ENCODE measurements around the gene USP17L27.
A peak's percentile ranks its signal among the peaks of the same experiment; 100 is the strongest.
"Not testable (repeated sequence)": the region's sequence is repeated elsewhere in the genome, so short reads cannot be mapped to it uniquely, and the experiment has no call there.

Gene USP17L27

GRCh38 chr4:9343848-9344247 is at the start of gene USP17L27:
Gene USP17L27 (plus strand): TSS chr4:9344148. CDS start chr4:9344148, 0 bp downstream.
- not testable (repeated sequence) for FAIRE-seq

- not testable (repeated sequence) for FAIRE-seq
These were observed 19.8 kb upstream of the USP17L27 start for GRCh38 chr4:9324191-9324590.

GRCh38 chr4:9324865-9325264 is 19.1 kb upstream of the USP17L27 start, which contains the start of gene USP17L24:
Gene USP17L24 (plus strand): TSS chr4:9325165. CDS start chr4:9325165, 0 bp downstream.
- FAIRE-seq, result not testable (repeated sequence)

- not testable (repeated sequence) for FAIRE-seq
These were observed 14.3 kb upstream of the USP17L27 start, which contains the start of gene USP17L25 for GRCh38 chr4:9329611-9330010. Gene USP17L25 (plus strand): TSS chr4:9329911. CDS start chr4:9329911, 0 bp downstream.

- not testable (repeated sequence) for FAIRE-seq
These were observed 9.6 kb upstream of the USP17L27 start, which contains the start of gene USP17L26 for GRCh38 chr4:9334358-9334757. Gene USP17L26 (plus strand): TSS chr4:9334658. CDS start chr4:9334658, 0 bp downstream.

- FAIRE-seq, result not testable (repeated sequence)
These were observed 4.8 kb upstream of the USP17L27 start, which contains the start of gene USP17L5 for GRCh38 chr4:9339103-9339502. Gene USP17L5 (plus strand): TSS chr4:9339403. CDS start chr4:9339403, 0 bp downstream.

- not testable (repeated sequence) for FAIRE-seq
These were observed 4.6 kb downstream of the USP17L27 start, which contains the start of gene USP17L28 for GRCh38 chr4:9348593-9348992. Gene USP17L28 (plus strand): TSS chr4:9348893. CDS start chr4:9348893, 0 bp downstream.

- FAIRE-seq, result not testable (repeated sequence)
These were observed 6.9 kb downstream of the USP17L27 start for GRCh38 chr4:9350866-9351265.

- not testable (repeated sequence) for FAIRE-seq
These were observed 9.4 kb downstream of the USP17L27 start, which contains the start of gene USP17L29 for GRCh38 chr4:9353338-9353737. Gene USP17L29 (plus strand): TSS chr4:9353638. CDS start chr4:9353638, 0 bp downstream.

- not testable (repeated sequence) for FAIRE-seq
These were observed 18.9 kb downstream of the USP17L27 start, which contains the start of gene USP17L30 for GRCh38 chr4:9362829-9363228. Gene USP17L30 (plus strand): TSS chr4:9363129. CDS start chr4:9363129, 0 bp downstream.

- not testable (repeated sequence) for FAIRE-seq
These were observed 35.9 kb downstream of the USP17L27 start for GRCh38 chr4:9379881-9380280.

- peak; percentile 54 for FAIRE-seq
These were observed 37.1 kb downstream of the USP17L27 start for GRCh38 chr4:9381012-9381534.

GRCh38 chr4:9384126-9384525 is 40.2 kb downstream of the USP17L27 start:
- no peak for FAIRE-seq

- not testable (repeated sequence) for FAIRE-seq
These were observed 45.1 kb downstream of the USP17L27 start for GRCh38 chr4:9389001-9389400.
